ENCODE results near the gene ORC4.

GRCh38 chr2:148027822-148028221 is 7.3 kb upstream of the ORC4 start:
- TF ChIP-seq YY1 (IDR thresholded peaks at IDR 0.05; ENCODE audit: insufficient read depth, insufficient read length) (no peak), SUZ12 (IDR thresholded peaks at IDR 0.05; ENCODE audit: extremely low read depth, insufficient read depth, insufficient read length) (no peak), ZNF274 (IDR thresholded peaks at IDR 0.05; ENCODE audit: low read depth, low read length) (no peak)
